Measurements from ENCODE around the gene TXNDC8.
"Not testable (repeated sequence)": the region's sequence is repeated elsewhere in the genome, so short reads cannot be mapped to it uniquely, and the experiment has no call there.

The TXNDC8 gene

GRCh38 chr9:110370315-110370714 is 32.7 kb upstream of the TXNDC8 start:
- peaks cover 11% of the 10 kb centered on the region; the same call in 1 of the 2 replicates for H3K27me3 ChIP-seq (ENCODE audit: low read depth, low read length)
- no peak overlapping the region for H3K27ac ChIP-seq (ENCODE audit: low read length)
- no peaks in the 10 kb centered on the region for H3K36me3 ChIP-seq (replicated peaks; ENCODE audit: low read depth, low read length)
- H3K4me2 ChIP-seq (ENCODE audit: low read length) = no peak overlapping the region
- H3K79me2 ChIP-seq (ENCODE audit: low read length) = no peaks in the 10 kb centered on the region
- H3K9me3 ChIP-seq (ENCODE audit: insufficient read depth, low read length) = no peaks in the 10 kb centered on the region
- H3K4me3 ChIP-seq (ENCODE audit: low read length) = no peak overlapping the region
- no peak for TF ChIP-seq EZH2phosphoT487 (IDR thresholded peaks at IDR 0.05; ENCODE audit: low read depth)
- TF ChIP-seq, protein P1, sequence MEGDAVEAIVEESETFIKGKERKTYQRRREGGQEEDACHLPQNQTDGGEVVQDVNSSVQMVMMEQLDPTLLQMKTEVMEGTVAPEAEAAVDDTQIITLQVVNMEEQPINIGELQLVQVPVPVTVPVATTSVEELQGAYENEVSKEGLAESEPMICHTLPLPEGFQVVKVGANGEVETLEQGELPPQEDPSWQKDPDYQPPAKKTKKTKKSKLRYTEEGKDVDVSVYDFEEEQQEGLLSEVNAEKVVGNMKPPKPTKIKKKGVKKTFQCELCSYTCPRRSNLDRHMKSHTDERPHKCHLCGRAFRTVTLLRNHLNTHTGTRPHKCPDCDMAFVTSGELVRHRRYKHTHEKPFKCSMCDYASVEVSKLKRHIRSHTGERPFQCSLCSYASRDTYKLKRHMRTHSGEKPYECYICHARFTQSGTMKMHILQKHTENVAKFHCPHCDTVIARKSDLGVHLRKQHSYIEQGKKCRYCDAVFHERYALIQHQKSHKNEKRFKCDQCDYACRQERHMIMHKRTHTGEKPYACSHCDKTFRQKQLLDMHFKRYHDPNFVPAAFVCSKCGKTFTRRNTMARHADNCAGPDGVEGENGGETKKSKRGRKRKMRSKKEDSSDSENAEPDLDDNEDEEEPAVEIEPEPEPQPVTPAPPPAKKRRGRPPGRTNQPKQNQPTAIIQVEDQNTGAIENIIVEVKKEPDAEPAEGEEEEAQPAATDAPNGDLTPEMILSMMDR (IDR thresholded peaks at IDR 0.05; ENCODE audit: low read depth, low read length) = no peak
- no peaks in the 10 kb centered on the region for H3K4me1 ChIP-seq (ENCODE audit: low read length)
- H3K9ac ChIP-seq (ENCODE audit: low read length) = no peak overlapping the region
- H2AFZ ChIP-seq (ENCODE audit: low read depth, low read length) = no peak overlapping the region
- no peaks in the 10 kb centered on the region for H4K20me1 ChIP-seq (ENCODE audit: insufficient read depth, low read length)

DNA sequence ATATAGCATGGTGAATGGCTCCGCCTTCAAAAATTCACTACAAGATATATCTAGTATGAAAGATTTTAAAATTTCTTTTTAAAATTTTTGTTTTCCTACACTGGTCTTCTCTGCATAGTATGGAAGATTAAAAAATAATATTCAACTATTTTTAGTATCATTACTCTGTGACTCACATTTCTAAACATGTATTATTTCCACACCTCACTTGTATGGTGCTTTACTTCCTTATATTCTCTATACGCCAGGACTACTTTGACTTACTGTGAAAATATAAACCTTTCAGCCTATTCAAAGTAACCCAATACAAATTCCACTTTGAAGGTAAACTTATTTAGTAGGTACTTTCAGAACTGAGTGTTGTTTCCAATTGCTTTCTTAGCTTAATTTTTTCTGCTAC is 26.8 kb upstream of the TXNDC8 start:
- Histone ChIP-seq H3K4me1 (ENCODE audit: low read length) (no peaks in the 10 kb centered on the region), H3K4me3 (ENCODE audit: low read length) (no peak overlapping the region), H3K4me2 (ENCODE audit: low read length) (no peak overlapping the region), H3K27ac (ENCODE audit: low read length) (no peak overlapping the region), H4K20me1 (ENCODE audit: insufficient read depth, low read length) (no peaks in the 10 kb centered on the region), H2AFZ (ENCODE audit: low read depth, low read length) (no peak overlapping the region), H3K9ac (ENCODE audit: low read length) (no peak overlapping the region), H3K36me3 (replicated peaks; ENCODE audit: low read depth, low read length) (no peaks in the 10 kb centered on the region), H3K9me3 (ENCODE audit: insufficient read depth, low read length) (no peaks in the 10 kb centered on the region), H3K79me2 (ENCODE audit: low read length) (no peaks in the 10 kb centered on the region), H3K27me3 (ENCODE audit: low read depth, low read length) (no peaks in the 10 kb centered on the region)
- no peak for TF ChIP-seq EZH2phosphoT487 (IDR thresholded peaks at IDR 0.05; ENCODE audit: low read depth)
- TF ChIP-seq, protein P1 (IDR thresholded peaks at IDR 0.05; ENCODE audit: low read depth, low read length) = no peak

DNA sequence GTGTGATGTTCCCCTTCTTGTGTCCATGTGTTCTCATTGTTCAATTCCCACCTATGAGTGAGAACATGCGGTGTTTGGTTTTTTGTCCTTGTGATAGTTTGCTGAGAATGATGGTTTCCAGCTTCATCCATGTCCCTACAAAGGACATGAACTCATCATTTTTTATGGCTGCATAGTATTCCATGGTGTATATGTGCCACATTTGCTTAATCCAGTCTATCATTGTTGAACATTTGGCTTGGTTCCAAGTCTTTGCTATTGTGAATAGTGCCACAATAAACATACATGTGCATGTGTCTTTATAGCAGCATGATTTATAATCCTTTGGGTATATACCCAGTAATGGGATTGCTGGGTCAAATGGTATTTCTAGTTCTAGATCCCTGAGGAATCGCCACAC is 21.3 kb upstream of the TXNDC8 start:
- not testable (repeated sequence) for H3K27ac ChIP-seq (ENCODE audit: low read length); H3K36me3 ChIP-seq (replicated peaks; ENCODE audit: low read depth, low read length)

DNA sequence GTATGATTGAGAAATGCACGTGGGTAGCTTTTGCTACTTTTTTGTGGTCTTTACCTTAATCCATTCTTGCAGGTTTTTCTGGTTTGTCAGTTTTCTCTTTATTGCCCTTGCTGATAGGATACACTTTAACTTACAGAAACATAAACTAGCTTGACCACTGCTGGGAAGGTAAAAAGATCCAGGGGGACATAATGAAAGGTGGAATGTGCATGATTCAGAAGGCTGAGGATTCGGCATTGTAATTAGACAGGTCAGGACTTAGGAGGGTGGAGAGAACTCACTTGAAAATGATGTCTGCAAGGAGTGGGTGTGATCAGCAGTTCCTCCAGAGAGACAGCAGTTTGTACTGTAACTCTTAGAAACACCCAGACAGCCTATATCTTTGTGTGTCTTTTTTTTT is 19.8 kb upstream of the TXNDC8 start:
- Histone ChIP-seq H3K79me2 (ENCODE audit: low read length) (no peaks in the 10 kb centered on the region), H2AFZ (ENCODE audit: low read depth, low read length) (no peak overlapping the region), H4K20me1 (ENCODE audit: insufficient read depth, low read length) (no peaks in the 10 kb centered on the region), H3K4me3 (ENCODE audit: low read length) (no peak overlapping the region), H3K4me1 (ENCODE audit: low read length) (peaks cover 14% of the 10 kb centered on the region), H3K27ac (ENCODE audit: low read length) (no peak overlapping the region), H3K4me2 (ENCODE audit: low read length) (no peak overlapping the region), H3K9me3 (ENCODE audit: insufficient read depth, low read length) (no peaks in the 10 kb centered on the region), H3K9ac (ENCODE audit: low read length) (no peak overlapping the region), H3K36me3 (replicated peaks; ENCODE audit: low read depth, low read length) (no peaks in the 10 kb centered on the region), H3K27me3 (ENCODE audit: low read depth, low read length) (no peaks in the 10 kb centered on the region)
- TF ChIP-seq, protein P1 (IDR thresholded peaks at IDR 0.05; ENCODE audit: low read depth, low read length) = no peak
- TF ChIP-seq EZH2phosphoT487 (IDR thresholded peaks at IDR 0.05; ENCODE audit: low read depth) = no peak

More for the DNA sequence above, 21.3 kb upstream of the TXNDC8 start:
- H3K4me2 ChIP-seq (ENCODE audit: low read length); H3K79me2 ChIP-seq (ENCODE audit: low read length); H3K27me3 ChIP-seq (ENCODE audit: low read depth, low read length); H3K4me3 ChIP-seq (ENCODE audit: low read length); H2AFZ ChIP-seq (ENCODE audit: low read depth, low read length); H3K9ac ChIP-seq (ENCODE audit: low read length); H3K9me3 ChIP-seq (ENCODE audit: insufficient read depth, low read length); H4K20me1 ChIP-seq (ENCODE audit: insufficient read depth, low read length): not testable (repeated sequence)
- H3K4me1 ChIP-seq (ENCODE audit: low read length) = peaks cover 14% of the 10 kb centered on the region
